Uterus (tissue), 4 donors: ENCODE results near the gene MUS81. TPM values are rescaled to one million over a fixed set of nuclear protein-coding genes. Genes with fewer than 3 reads are reported as not detected.

Source experiments
- DNase-seq, 2 donors: peaks; one replicate each; pipeline ENCODE4 v3.0.0-alpha.2; 2019 to 2020
- H3K27ac ChIP-seq, 2 donors: fragments of 200-600 bp; sonication (generic); 1 replicate in 1 of 2; 2 replicates in 1 of 2; pipeline ENCODE4 v1.5.1; 2016 to 2018
- H3K27me3 ChIP-seq, 2 donors: fragments of 200-600 bp; sonication (generic); one replicate each; pipeline ENCODE4 v1.5.1; 2018 to 2019; ENCODE audit warnings: control low read depth in 1 of 2
- H3K36me3 ChIP-seq, 2 donors: fragments of 200-600 bp; sonication (generic); one replicate each; pipeline ENCODE4 v1.5.1; 2019; ENCODE audit warnings: control low read depth in 1 of 2
- H3K4me1 ChIP-seq, 2 donors: fragments of 200-600 bp; sonication (generic); one replicate each; pipeline ENCODE4 v1.5.1; 2018 to 2019; ENCODE audit warnings: control low read depth in 1 of 2
- H3K4me3 ChIP-seq, 2 donors: fragments of 200-600 bp; sonication (generic); 1 replicate in 1 of 2; 2 replicates in 1 of 2; pipeline ENCODE4 v1.5.1; 2018 to 2019; ENCODE audit warnings: mild to moderate bottlenecking in 1 of 2
- H3K9me3 ChIP-seq, 2 donors: fragments of 200-600 bp; sonication (generic); one replicate each; pipeline ENCODE4 v1.5.1; 2019; ENCODE audit warnings: control low read depth in 1 of 2
- CTCF ChIP-seq, 4 experiments: fragments of 200-600 bp in 2 of 4; fragments of 450-650 bp in 2 of 4; sonication (generic) in 2 of 4; IDR thresholded peaks; one replicate each; pipeline ENCODE4 v1.5.1; 2016 to 2019; ENCODE audit warnings: antibody characterized with exemption in 4 of 4, mild to moderate bottlenecking in 2 of 4, moderate library complexity in 1 of 4
- POLR2A ChIP-seq, 2 donors: fragments of 450-650 bp; IDR thresholded peaks; one replicate each; pipeline ENCODE4 v1.6.1; 2016; ENCODE audit warnings: antibody characterized with exemption in 2 of 2, mild to moderate bottlenecking in 1 of 2, moderate library complexity in 1 of 2
- intact Hi-C: fragments of 100-400 bp; cut with DNase I; formaldehyde crosslinking; loops from one replicate; pipeline ENCODE4 v1.15.1; 2023; ENCODE audit warnings: low total_unique reads
- total RNA-seq, 4 donors: library from RNA; depleted of rRNA in 3 of 4; stranded (reverse); fragments of >200 nt in 3 of 4; gene quantifications; one replicate each; pipeline versions ENCODE4 v1.1.0 to v1.2.4, GENCODE V29; 2014 to 2023
- donor health status: DM: yes; HTN: yes; CAD: no.

The MUS81 gene
- total RNA-seq, 4 donors from 2014 or later, result 28.8 to 108 (median 75.0) TPM

GRCh38 chr11:65868907-65869306 is 8.7 kb downstream of the MUS81 start:
- H3K36me3 ChIP-seq, result no peaks in the 10 kb centered on the region
- no peak overlapping the region for H3K27ac ChIP-seq
- intact Hi-C loops, result no loop called here

GRCh38 chr11:65869643-65870306 is 9.5 kb downstream of the MUS81 start:
- no peaks in the 10 kb centered on the region for H3K27me3 ChIP-seq
- no peaks in the 10 kb centered on the region for H3K36me3 ChIP-seq
- intact Hi-C loops, result no loop called here
- H3K27ac ChIP-seq, result peak overlapping the region in 1 of 2 donors; percentile 5
- no peak for DNase-seq
- no peak for TF ChIP-seq POLR2A (IDR thresholded peaks at IDR 0.05)
- H3K4me1 ChIP-seq, result peaks cover 0 to 8% of the 10 kb centered on the region in 2 donors
- no peaks in the 10 kb centered on the region for H3K9me3 ChIP-seq
- H3K4me3 ChIP-seq, result no peak overlapping the region

More at GRCh38 chr11:65868907-65869306, 8.7 kb downstream of the MUS81 start:
- H3K4me3 ChIP-seq, result no peak overlapping the region
- no peaks in the 10 kb centered on the region for H3K9me3 ChIP-seq
- no peak for DNase-seq
- H3K27me3 ChIP-seq, result no peaks in the 10 kb centered on the region
- TF ChIP-seq CTCF (IDR thresholded peaks at IDR 0.05), result no peak
- H3K4me1 ChIP-seq, result peaks cover 0 to 8% of the 10 kb centered on the region in 2 donors

GRCh38 chr11:65870307-65870658 is 10.1 kb downstream of the MUS81 start:
- H3K36me3 ChIP-seq, result no peaks in the 10 kb centered on the region
- H3K4me3 ChIP-seq, result no peak overlapping the region
- peaks cover 0 to 8% of the 10 kb centered on the region in 2 donors for H3K4me1 ChIP-seq
- no peak for DNase-seq
- intact Hi-C loops, result no loop called here
- no peaks in the 10 kb centered on the region for H3K27me3 ChIP-seq
- no peaks in the 10 kb centered on the region for H3K9me3 ChIP-seq
- H3K27ac ChIP-seq, result no peak overlapping the region
- TF ChIP-seq CTCF (IDR thresholded peaks at IDR 0.05) (no peak), POLR2A (IDR thresholded peaks at IDR 0.05) (no peak)

GRCh38 chr11:65870706-65871681 is 10.8 kb downstream of the MUS81 start:
- Histone ChIP-seq H3K4me1 (peaks cover 0 to 8% of the 10 kb centered on the region in 2 donors), H3K4me3 (no peak overlapping the region)
- no peak for DNase-seq

More at GRCh38 chr11:65870706-65871681, 10.8 kb downstream of the MUS81 start:
- Histone ChIP-seq H3K27me3 (no peaks in the 10 kb centered on the region), H3K9me3 (no peaks in the 10 kb centered on the region), H3K36me3 (no peaks in the 10 kb centered on the region), H3K27ac (peak overlapping the region; percentile 84 to 96)
- intact Hi-C loops, result no loop called here
- no peak for TF ChIP-seq CTCF (IDR thresholded peaks at IDR 0.05)
- TF ChIP-seq POLR2A (IDR thresholded peaks at IDR 0.05), result no peak
